ENCODE results near the gene SYT12. TPM values are rescaled to one million over a fixed set of nuclear protein-coding genes. Genes with fewer than 3 reads are reported as not detected.

The SYT12 gene
- total RNA-seq, 5 donors from 2014 or later (not counting 1 experiment from before 2014, with no cell fraction given) = 0.20 TPM; not detected in 4

DNA sequence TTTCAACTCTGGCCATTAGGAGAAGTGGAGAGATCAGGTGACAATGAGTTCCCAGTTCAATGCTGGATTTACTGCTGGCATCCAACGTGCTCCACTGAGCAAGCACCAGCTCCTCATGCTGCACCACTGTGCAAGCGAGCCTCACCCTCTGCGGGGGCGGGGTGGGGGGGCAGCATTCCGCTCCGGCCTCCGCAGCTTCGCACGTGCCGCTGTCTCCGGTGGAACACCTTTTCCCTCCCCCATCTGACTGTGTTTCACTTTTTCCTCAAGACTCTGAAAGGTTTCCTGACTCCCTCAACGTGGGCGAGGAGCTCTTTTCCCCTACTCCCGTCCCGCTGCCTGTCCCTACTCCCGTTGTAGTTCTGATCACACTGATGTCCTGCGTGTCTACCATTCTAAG, 32.9 kb downstream of the SYT12 start:
- no peak for DNase-seq
- POLR2A ChIA-PET = interaction anchor here in 1 of 2 donors (0.6 kb wide), 1 partner anchor 916 kb away, joined by 3 read pairs; no protein-coding TSS in a partner anchor
- Histone ChIP-seq H3K4me1 (ENCODE audit: control insufficient read depth in 1 of 2, extremely low read depth in 1 of 2, insufficient read depth in 2 of 2, low read length in 2 of 2) (peaks cover 3 to 20% of the 10 kb centered on the region in 2 experiments), H3K27me3 (replicated peaks in 1 of 2; ENCODE audit: control insufficient read depth in 2 of 2, extremely low read depth in 1 of 2, insufficient read depth in 2 of 2, low read length in 1 of 2) (peaks cover 0 to 65% of the 10 kb centered on the region in 2 experiments), H3K36me3 (ENCODE audit: control insufficient read depth in 2 of 2, extremely low read depth in 1 of 2, insufficient read depth in 1 of 2, low read length in 1 of 2) (no peaks in the 10 kb centered on the region), H3K9me3 (no peaks in the 10 kb centered on the region), H3K4me3 (ENCODE audit: control insufficient read depth in 1 of 2, extremely low read depth in 1 of 2, low read length in 1 of 2) (peak overlapping the region in 1 of 2 donors; percentile 26), H3K27ac (ENCODE audit: low read length) (no peak overlapping the region)
- Mint-ChIP-seq H3K9me3 (no peaks in the 10 kb centered on the region), H3K27me3 (peaks cover 4 to 10% of the 10 kb centered on the region in 2 donors), H3K36me3 (no peaks in the 10 kb centered on the region), H3K27ac (no peak overlapping the region), H3K4me3 (peak overlapping the region; percentile 47 to 66 (median 65)), H3K4me1 (peaks cover 6 to 16% (median 13%) of the 10 kb centered on the region in 3 donors)
- WGBS (ENCODE audit: insufficient coverage) = 42% methylated on average over 16 of the region's 17 CpGs
- CTCF ChIA-PET = no interaction called here
- no peak for ATAC-seq (replicated peaks in 1 of 4)

DNA sequence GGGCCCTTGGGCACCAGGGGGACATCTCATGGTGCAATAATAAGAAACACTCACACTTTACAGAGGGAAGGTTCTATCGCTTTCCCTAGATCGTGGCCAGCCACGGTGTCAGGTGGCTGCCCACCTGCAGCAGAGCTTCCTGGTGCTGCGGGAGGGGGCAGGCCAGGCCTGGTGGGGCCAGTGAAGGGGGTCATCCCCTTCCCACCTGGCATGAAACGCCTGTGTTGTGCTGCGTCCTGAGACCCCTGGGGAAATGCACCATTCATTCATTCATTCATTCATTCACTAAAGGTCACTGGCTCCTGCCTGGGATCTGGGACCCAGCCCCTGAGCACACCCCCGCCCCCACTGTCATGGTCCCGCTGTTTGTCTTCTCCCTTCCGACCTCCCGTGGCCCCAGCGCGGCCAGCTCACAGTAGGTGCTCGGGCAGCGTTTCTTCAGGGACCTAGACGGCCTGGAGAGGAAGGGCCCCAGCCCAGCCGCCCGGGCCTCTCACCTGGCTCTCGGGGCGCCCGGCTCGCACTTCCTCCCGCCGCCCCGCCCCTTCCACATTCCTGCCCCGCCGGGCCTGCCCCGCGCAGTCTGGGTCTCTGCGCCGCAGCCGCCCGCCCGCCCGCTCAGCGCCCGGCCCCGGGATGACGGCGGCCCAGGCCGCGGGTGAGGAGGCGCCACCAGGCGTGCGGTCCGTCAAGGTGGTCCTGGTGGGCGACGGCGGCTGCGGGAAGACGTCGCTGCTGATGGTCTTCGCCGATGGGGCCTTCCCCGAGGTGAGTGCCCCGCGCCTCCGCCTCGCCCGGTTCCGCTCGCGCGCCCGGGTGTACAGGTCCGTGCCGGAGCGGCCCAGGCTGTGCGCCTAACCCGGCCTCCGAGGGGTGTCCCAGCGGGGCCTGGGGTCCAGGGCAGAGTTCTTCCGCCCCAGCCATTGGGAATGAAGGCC, 33.6 kb downstream of the SYT12 start, which contains the start of gene RHOD:
Gene RHOD (plus strand): TSS at position 581 of the 938 bp plus-strand sequence. CDS start 56 bp downstream, at position 637.
- ATAC-seq (replicated peaks in 1 of 4) (peak; percentile 65 to 81 (median 77)), DNase-seq (peak in 21 of 35 experiments; percentile 5 to 51 (median 21))
- Mint-ChIP-seq H3K4me3 (peak within 1 kb of the TSS; percentile 47 to 66 (median 65)), H3K36me3 (no peaks in the 10 kb centered on the region), H3K9me3 (no peaks in the 10 kb centered on the region), H3K4me1 (peaks cover 6 to 16% (median 13%) of the 10 kb centered on the region in 3 donors), H3K27me3 (peaks cover 4 to 5% of the 10 kb centered on the region in 2 donors), H3K27ac (no peak within 1 kb of the TSS)
- 14% methylated on average over 64 of the region's 72 CpGs for WGBS (ENCODE audit: insufficient coverage)
- H3K4me3 ChIP-seq (ENCODE audit: control insufficient read depth in 1 of 2, extremely low read depth in 1 of 2, low read length in 1 of 2) = peak within 1 kb of the TSS; percentile 7 to 26
- CTCF ChIA-PET = no interaction called here
- H3K27ac ChIP-seq (ENCODE audit: low read length) = no peak within 1 kb of the TSS
- peaks cover 3 to 20% of the 10 kb centered on the region in 2 experiments for H3K4me1 ChIP-seq (ENCODE audit: control insufficient read depth in 1 of 2, extremely low read depth in 1 of 2, insufficient read depth in 2 of 2, low read length in 2 of 2)
- H3K27me3 ChIP-seq (replicated peaks in 1 of 2; ENCODE audit: control insufficient read depth in 2 of 2, extremely low read depth in 1 of 2, insufficient read depth in 2 of 2, low read length in 1 of 2) = peaks cover 0 to 60% of the 10 kb centered on the region in 2 experiments
- H3K36me3 ChIP-seq (ENCODE audit: control insufficient read depth in 2 of 2, extremely low read depth in 1 of 2, insufficient read depth in 1 of 2, low read length in 1 of 2) = no peaks in the 10 kb centered on the region
- H3K9me3 ChIP-seq = no peaks in the 10 kb centered on the region
- POLR2A ChIA-PET = no interaction called here

DNA sequence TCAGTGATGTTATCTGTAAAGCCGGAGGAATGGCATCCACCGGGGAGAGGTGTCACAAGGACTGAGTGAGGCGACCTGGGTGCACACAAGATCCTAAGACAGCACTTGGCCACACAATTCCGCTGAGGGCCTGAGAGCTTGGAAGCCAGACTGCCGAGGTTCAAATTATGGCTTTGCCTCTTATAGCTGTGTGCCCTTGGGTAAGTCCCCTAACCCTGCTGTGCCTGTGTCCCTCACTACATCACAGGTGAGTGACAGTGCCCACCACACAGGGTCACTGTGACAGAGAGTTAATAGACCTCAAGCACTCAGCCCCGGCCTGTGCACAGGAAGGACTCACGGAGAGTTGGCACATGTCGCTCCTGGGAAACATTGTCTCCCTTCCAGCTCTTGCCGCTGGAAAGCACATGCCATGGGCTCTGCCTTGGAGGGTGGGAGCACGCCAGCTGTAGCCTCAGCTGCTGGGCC, 34.3 kb downstream of the SYT12 start:
- Mint-ChIP-seq H3K36me3 (no peaks in the 10 kb centered on the region), H3K27me3 (peaks cover 4 to 5% of the 10 kb centered on the region in 2 donors), H3K4me1 (peaks cover 6 to 16% (median 13%) of the 10 kb centered on the region in 3 donors), H3K9me3 (no peaks in the 10 kb centered on the region), H3K4me3 (peak overlapping the region; percentile 37 to 66 (median 51)), H3K27ac (no peak overlapping the region)
- 95% methylated on average over 8 of the region's 10 CpGs for WGBS (ENCODE audit: insufficient coverage)
- ATAC-seq (replicated peaks in 1 of 4) = peak in 1 of 4 experiments; percentile 9
- Histone ChIP-seq H3K4me3 (ENCODE audit: control insufficient read depth in 1 of 2, extremely low read depth in 1 of 2, low read length in 1 of 2) (no peak overlapping the region), H3K4me1 (ENCODE audit: control insufficient read depth in 1 of 2, extremely low read depth in 1 of 2, insufficient read depth in 2 of 2, low read length in 2 of 2) (peaks cover 3 to 20% of the 10 kb centered on the region in 2 experiments), H3K27me3 (replicated peaks in 1 of 2; ENCODE audit: control insufficient read depth in 2 of 2, extremely low read depth in 1 of 2, insufficient read depth in 2 of 2, low read length in 1 of 2) (peaks cover 0 to 53% of the 10 kb centered on the region in 2 experiments), H3K9me3 (no peaks in the 10 kb centered on the region), H3K27ac (ENCODE audit: low read length) (no peak overlapping the region), H3K36me3 (ENCODE audit: control insufficient read depth in 2 of 2, extremely low read depth in 1 of 2, insufficient read depth in 1 of 2, low read length in 1 of 2) (no peaks in the 10 kb centered on the region)
- POLR2A ChIA-PET = no interaction called here
- no peak for DNase-seq
- CTCF ChIA-PET = no interaction called here

DNA sequence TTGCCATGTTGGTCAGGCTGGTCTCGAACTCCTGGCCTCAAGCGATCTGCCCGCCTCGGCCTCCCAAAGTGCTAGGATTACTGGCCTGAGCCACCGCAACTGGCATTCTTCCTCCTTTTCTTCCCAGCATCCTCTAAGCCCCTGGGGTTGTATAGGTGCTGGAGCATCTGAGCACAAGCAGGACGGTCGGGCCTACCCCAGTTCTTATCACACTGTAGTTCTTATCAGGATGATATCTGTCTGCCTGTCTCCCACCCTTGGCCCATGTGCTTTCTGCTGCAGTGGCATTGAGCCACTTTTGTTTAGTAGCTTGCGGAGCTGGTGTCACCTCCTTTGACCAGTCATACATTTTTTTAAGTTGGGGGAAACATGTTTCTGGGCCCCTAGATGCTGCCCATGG, 35.6 kb downstream of the SYT12 start:
- 79% methylated on average over 7 of the region's 8 CpGs for WGBS (ENCODE audit: insufficient coverage)
- no peak for ATAC-seq (replicated peaks in 1 of 4)
- H3K4me3 ChIP-seq (ENCODE audit: control insufficient read depth in 1 of 2, extremely low read depth in 1 of 2, low read length in 1 of 2) = no peak overlapping the region
- POLR2A ChIA-PET = no interaction called here
- H3K36me3 ChIP-seq (ENCODE audit: control insufficient read depth in 2 of 2, extremely low read depth in 1 of 2, insufficient read depth in 1 of 2, low read length in 1 of 2) = no peaks in the 10 kb centered on the region
- no peak overlapping the region for H3K27ac Mint-ChIP-seq
- DNase-seq = no peak
- H3K36me3 Mint-ChIP-seq = no peaks in the 10 kb centered on the region
- no peaks in the 10 kb centered on the region for H3K9me3 ChIP-seq
- H3K9me3 Mint-ChIP-seq = no peaks in the 10 kb centered on the region
- H3K27me3 ChIP-seq (replicated peaks in 1 of 2; ENCODE audit: control insufficient read depth in 2 of 2, extremely low read depth in 1 of 2, insufficient read depth in 2 of 2, low read length in 1 of 2) = peaks cover 0 to 42% of the 10 kb centered on the region in 2 experiments
- peaks cover 6 to 16% (median 13%) of the 10 kb centered on the region in 3 donors for H3K4me1 Mint-ChIP-seq
- H3K27ac ChIP-seq (ENCODE audit: low read length) = no peak overlapping the region
- H3K27me3 Mint-ChIP-seq = peaks cover 0 to 4% of the 10 kb centered on the region in 2 donors
- H3K4me3 Mint-ChIP-seq = no peak overlapping the region
- peaks cover 3 to 20% of the 10 kb centered on the region in 2 experiments for H3K4me1 ChIP-seq (ENCODE audit: control insufficient read depth in 1 of 2, extremely low read depth in 1 of 2, insufficient read depth in 2 of 2, low read length in 2 of 2)
- CTCF ChIA-PET = no interaction called here

DNA sequence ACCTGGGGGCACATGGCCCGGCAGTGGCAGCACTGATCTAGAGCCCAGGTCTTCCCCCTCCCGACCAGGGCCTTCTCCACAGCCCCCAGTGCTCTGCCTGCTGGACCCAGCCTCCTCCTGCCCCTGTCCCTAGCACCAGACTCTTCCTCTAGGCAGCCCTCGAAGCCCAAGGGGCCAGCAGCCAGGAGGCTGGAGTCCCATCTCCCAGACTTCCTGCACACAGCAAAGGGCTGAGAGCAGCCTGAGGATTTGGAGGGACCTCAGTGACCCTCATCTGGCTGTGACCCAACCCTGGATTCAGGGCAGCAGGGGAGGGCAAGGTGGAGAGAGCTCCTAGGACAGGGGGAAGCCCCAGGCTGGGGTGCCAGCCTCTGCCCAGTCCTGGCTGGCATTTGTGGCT, 36.7 kb downstream of the SYT12 start:
- Mint-ChIP-seq H3K27ac (no peak overlapping the region), H3K27me3 (peaks cover 0 to 2% of the 10 kb centered on the region in 2 donors), H3K36me3 (no peaks in the 10 kb centered on the region), H3K4me1 (peaks cover 6 to 15% (median 13%) of the 10 kb centered on the region in 3 donors), H3K4me3 (no peak overlapping the region), H3K9me3 (no peaks in the 10 kb centered on the region)
- Histone ChIP-seq H3K9me3 (no peaks in the 10 kb centered on the region), H3K27me3 (replicated peaks in 1 of 2; ENCODE audit: control insufficient read depth in 2 of 2, extremely low read depth in 1 of 2, insufficient read depth in 2 of 2, low read length in 1 of 2) (peaks cover 0 to 31% of the 10 kb centered on the region in 2 experiments), H3K4me3 (ENCODE audit: control insufficient read depth in 1 of 2, extremely low read depth in 1 of 2, low read length in 1 of 2) (no peak overlapping the region), H3K36me3 (ENCODE audit: control insufficient read depth in 2 of 2, extremely low read depth in 1 of 2, insufficient read depth in 1 of 2, low read length in 1 of 2) (no peaks in the 10 kb centered on the region), H3K27ac (ENCODE audit: low read length) (no peak overlapping the region), H3K4me1 (ENCODE audit: control insufficient read depth in 1 of 2, extremely low read depth in 1 of 2, insufficient read depth in 2 of 2, low read length in 2 of 2) (peaks cover 3 to 20% of the 10 kb centered on the region in 2 experiments)
- CTCF ChIA-PET = no interaction called here
- ATAC-seq (replicated peaks in 1 of 4) (no peak), DNase-seq (no peak)
- WGBS (ENCODE audit: insufficient coverage) = 20% methylated on average over 1 of the region's 3 CpGs
- POLR2A ChIA-PET = no interaction called here

DNA sequence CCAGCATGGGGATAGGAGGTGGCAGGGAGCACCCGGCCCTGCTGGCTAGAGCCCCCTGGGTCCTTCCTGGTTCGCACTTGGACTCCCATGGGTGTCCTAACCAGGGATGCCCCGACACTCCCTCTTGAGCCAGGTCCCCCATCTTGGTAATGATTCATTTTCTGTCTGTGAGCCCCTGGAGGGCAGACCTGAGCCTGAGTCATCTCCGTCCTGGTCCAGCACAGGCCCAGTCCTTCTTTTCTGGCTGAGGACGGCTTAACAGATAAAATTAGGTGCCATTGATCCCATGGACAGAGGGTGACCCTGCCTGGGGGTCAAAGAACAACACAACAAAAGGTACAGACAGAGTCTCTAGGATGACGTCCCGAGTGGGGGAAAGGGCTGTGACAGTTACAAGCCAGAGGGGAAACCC, 37.2 kb downstream of the SYT12 start:
- Mint-ChIP-seq H3K4me3 (no peak overlapping the region), H3K36me3 (no peaks in the 10 kb centered on the region), H3K4me1 (peaks cover 6 to 15% (median 13%) of the 10 kb centered on the region in 3 donors), H3K27me3 (peaks cover 0 to 2% of the 10 kb centered on the region in 2 donors), H3K27ac (no peak overlapping the region), H3K9me3 (no peaks in the 10 kb centered on the region)
- H3K27me3 ChIP-seq (replicated peaks in 1 of 2; ENCODE audit: control insufficient read depth in 2 of 2, extremely low read depth in 1 of 2, insufficient read depth in 2 of 2, low read length in 1 of 2) = peaks cover 0 to 30% of the 10 kb centered on the region in 2 experiments
- H3K27ac ChIP-seq (ENCODE audit: low read length) = no peak overlapping the region
- POLR2A ChIA-PET = no interaction called here
- H3K4me1 ChIP-seq (ENCODE audit: control insufficient read depth in 1 of 2, extremely low read depth in 1 of 2, insufficient read depth in 2 of 2, low read length in 2 of 2) = peaks cover 3 to 20% of the 10 kb centered on the region in 2 experiments
- no peaks in the 10 kb centered on the region for H3K36me3 ChIP-seq (ENCODE audit: control insufficient read depth in 2 of 2, extremely low read depth in 1 of 2, insufficient read depth in 1 of 2, low read length in 1 of 2)
- no peak overlapping the region for H3K4me3 ChIP-seq (ENCODE audit: control insufficient read depth in 1 of 2, extremely low read depth in 1 of 2, low read length in 1 of 2)
- CTCF ChIA-PET = no interaction called here
- ATAC-seq (replicated peaks in 1 of 4) = no peak
- no peaks in the 10 kb centered on the region for H3K9me3 ChIP-seq
- 88% methylated on average over 7 of the region's 7 CpGs for WGBS (ENCODE audit: insufficient coverage)
- no peak for DNase-seq

Data from T-cell (primary cell).